HG03095 (cell line): ENCODE data around the gene NRF1.
"Not testable (repeated sequence)": the region's sequence is repeated elsewhere in the genome, so short reads cannot be mapped to it uniquely, and the experiment has no call there.

Experiments used
- ATAC-seq: cut with Tn5 transposase; IDR thresholded peaks from one replicate; pipeline ENCODE4 v1.9.1; 2021; ENCODE audit warnings: moderate library complexity; ENCODE audit not compliant: unreplicated experiment

Gene NRF1

GRCh38 chr7:129605960-129606614 is 5.4 kb upstream of the NRF1 start:
- no peak for ATAC-seq

DNA sequence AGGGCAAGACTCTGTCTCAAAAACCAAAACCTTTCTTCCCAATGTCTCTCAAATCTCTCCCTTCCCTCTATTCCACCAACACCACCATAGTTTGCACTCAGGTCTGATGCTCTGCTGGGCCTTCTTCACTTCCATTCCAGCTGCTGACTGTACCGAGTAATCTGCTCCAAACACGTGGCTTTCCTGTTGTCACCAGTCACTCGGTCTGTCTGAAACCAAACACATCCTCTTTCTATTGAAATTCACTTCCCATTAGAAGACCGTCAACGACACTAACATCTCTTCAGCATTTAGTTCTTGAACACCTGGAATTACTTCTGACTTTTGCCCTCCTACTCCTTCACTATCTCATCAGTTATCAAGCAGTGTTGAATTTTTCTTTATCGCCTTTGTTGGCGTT is 4.7 kb upstream of the NRF1 start:
- ATAC-seq, result no peak

DNA sequence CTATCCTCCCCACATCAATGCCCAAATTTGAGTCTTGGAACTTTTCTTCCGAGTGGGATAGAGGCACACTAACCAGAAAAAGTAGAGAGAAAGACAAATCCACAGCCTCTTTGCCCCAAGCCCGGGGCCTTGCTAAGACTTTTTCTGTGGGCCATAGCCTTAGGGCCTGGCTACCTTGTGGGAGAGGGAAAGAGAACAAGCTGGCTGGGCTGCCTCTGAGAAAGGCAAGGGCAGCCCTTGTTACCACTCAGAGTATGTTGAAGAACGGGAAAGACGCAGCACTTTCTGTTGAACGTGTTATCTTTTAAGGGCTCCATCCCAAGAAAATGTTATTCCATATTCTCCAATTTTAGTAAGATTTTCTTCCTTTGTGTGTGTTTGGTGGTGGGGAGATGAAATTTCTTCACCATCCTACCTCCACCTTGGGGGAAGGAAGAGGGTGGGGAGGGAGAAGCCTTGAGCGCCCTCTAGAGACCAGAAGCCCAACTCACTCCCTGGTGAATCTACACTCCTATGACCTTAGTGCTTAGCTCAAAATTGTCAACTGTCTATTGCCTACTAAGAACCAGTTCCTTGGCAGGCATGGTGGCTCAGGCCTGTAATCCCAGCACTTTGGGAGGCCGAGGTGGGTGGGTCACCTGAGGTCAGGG is 3.9 kb upstream of the NRF1 start:
- no peak for ATAC-seq

DNA sequence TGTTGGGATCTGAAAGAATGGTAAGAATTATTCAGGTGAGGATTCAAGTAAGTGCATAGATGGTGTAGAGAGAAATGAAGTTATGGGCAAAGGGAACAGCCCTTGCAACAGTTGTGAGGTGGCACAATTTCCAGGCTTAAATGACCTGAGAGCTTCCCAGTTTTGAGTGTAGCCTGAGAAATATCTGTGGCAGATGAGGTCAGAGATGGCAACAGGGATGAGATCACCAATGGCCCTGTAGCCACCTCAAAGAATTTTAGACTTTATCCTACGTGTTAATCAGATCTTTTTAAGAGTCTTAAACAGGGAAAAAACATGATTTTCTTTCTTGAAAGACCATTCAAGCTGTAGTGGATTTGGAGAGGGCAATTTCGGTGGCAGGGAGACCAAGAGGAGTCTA is 1.9 kb upstream of the NRF1 start:
- no peak for ATAC-seq

- ATAC-seq, result no peak
These were observed 743 bp upstream of the NRF1 start for GRCh38 chr7:129610709-129611245.

GRCh38 chr7:129612112-129613015 is 844 bp downstream of the NRF1 start:
- peak; percentile 15 for ATAC-seq

GRCh38 chr7:129613016-129613337 is 1.5 kb downstream of the NRF1 start:
- no peak for ATAC-seq

- peak; percentile 45 for ATAC-seq
These were observed 3.5 kb downstream of the NRF1 start for GRCh38 chr7:129615018-129615417.

DNA sequence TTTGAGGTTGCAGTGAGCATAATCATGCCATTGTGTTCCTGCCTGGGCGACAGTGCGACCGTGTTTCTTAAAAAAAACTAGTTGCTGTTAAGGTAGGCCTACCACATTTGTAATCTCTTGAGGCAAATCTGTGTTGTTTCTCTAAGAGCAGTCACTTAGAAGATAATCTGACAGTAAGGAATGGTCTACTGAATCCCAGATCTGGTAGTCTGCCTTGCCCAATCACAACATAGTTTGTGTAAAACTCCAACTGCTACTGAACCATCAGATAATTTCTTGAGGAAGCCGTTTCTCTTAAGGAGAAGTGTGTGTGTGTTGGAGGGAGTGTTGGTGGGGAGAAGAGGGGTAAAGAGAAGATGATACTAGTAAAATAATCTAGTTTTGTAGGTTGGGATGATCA is 5.0 kb downstream of the NRF1 start:
- no peak for ATAC-seq

- no peak for ATAC-seq
These were observed 5.7 kb downstream of the NRF1 start for GRCh38 chr7:129617178-129617577.

DNA sequence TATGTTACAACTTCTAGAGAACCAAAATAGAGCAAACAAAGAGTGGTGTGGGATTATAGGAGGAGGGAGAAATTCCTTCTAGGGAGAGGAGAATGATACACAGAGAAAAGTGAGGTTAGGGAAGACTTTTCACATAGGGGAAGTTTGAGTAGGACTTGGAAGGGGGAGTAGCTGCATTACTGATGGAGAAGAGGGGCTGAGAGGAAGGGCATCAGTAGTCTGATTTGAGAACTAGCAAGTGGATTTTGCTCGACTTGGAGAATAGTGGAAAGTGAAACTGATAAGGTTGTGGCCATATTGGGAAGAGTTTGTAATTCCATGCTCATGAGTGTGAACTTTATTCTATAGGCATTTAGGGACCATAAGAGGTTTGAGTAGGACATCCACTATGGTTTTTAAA is 6.1 kb downstream of the NRF1 start:
- no peak for ATAC-seq

- ATAC-seq, result no peak
These were observed 15.4 kb downstream of the NRF1 start for GRCh38 chr7:129626896-129627295.

DNA sequence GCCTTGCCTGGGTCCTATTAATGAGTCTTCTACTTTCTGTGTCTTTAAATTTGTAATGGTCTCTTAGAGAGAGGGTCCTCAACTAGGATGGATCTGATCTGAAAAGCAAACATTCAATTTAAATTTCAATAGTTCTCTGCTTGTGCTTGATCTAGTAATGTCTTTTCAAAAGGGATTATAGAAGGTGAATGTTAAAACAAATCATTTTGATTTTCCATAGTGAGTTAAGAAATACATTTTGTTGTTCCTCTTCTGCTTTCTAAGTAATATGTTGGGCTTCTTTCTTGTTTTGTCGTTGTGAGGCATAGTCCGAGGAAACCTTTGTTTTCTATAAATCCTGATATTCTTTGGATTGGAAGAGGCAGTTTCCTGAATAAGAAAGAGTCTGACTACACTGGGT is 18.8 kb downstream of the NRF1 start:
- ATAC-seq, result no peak

DNA sequence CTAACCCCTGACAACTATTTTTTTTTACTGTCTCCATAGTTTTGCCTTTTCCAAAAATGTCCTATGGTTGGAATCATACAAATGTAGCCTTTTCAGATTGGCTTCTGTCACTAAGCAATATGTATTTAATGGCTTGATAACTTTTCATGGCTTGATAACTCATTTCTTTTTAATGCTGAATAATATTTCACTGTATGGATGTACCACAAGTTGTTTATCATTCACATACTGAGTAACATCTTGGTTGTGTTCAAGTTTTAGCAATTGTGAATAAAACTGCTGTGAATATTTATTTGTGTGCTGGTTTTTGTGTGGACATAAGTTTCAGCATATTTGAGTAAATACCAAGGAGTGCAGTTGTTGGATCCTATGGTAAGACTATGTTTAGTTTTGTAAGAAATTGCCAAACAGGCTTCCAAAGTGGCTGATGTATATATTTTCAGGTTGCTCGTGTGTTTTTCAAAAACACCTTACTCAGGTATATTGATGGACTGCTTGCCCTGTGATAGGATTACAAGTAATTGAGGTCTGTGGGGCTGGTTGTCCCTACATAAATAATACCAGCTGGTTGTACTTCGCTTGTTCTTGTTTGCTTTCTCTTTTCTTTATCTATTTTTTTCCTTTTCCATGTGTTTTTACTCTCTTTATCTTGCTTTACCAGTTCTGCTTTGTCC is 23.0 kb downstream of the NRF1 start:
- no peak for ATAC-seq

- no peak for ATAC-seq
These were observed 23.9 kb downstream of the NRF1 start for GRCh38 chr7:129635300-129636029.

- not testable (repeated sequence) for ATAC-seq
These were observed 24.6 kb downstream of the NRF1 start for GRCh38 chr7:129636030-129636550.

DNA sequence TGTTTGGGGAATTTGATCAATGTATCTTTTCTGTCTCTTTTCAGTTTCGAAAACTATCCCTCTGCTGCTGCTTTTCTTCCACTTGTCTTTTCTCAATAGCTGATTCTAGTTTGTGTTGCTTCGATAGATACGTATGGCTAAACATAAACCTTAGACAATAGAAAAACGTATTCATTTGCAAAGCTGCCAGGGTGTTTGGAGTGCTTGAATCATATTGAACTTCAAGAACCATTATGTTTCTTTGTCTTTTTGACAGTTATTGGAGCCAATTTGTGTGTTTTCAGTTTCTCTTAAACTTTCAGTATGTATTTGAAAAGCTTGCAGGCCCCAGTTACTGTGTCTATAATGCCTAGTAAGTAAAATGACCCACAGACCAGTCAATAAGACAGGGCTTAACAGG is 25.1 kb downstream of the NRF1 start:
- no peak for ATAC-seq

DNA sequence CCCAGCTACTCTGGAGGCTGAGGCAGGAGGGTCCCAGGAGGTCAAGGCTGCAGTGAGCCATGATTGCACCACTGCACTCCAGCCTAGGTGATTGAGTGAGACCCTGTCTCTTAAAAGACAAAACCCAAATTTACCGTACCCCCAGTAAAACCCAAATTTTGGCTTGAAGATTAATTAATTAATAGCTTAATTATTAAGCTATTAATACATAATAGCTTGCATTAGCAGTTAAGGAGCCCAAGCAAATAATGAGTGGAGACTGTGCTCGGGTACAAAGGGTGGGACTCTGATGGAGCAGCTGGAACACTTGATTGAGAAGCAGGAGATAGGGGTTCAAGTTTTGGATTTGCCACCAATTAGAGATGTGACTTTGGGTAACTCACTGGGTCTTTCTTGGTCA is 28.9 kb downstream of the NRF1 start:
- ATAC-seq, result no peak

DNA sequence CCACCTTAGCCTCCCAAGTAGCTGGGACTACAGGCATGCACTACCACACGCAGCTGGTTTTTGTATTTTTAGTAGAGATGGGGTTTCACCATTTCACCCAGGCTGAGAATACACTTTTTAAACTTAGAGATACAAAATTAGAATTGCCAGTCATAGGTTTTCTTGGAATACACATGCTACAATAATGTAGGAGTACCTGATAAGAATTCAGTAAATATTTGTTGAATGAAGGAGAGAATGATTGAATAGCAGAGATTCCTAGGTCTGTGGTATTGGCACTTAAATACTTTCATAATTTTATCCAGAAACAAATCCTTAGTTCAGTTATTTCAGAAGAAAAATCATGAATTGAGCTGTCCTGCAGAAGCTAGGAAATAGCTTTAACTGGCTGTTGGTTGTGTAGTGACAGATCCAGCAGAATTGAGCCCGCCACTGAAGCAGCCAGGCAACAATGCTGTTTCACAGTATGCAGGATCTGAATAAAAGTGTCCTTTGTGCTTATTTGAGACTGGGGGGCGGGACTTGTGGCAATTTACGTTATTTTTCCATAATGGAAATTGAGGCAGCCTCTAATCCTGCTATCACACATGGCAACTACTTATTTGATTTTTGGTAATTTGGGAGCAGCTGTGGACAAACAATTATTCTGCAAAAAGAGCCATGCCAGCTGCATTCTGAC is 31.5 kb downstream of the NRF1 start:
- no peak for ATAC-seq
